ENCODE data around the gene AMACR. TPM values are rescaled to one million over a fixed set of nuclear protein-coding genes. Genes with fewer than 3 reads are reported as not detected.

Gene AMACR
- total and polyA plus RNA-seq, 2 of the 13 experiments (the other 11 are each of a cell fraction or from before 2014, with no cell fraction given): 8.9 to 19.7 TPM

- TF ChIP-seq ZBTB33 (CRISPR knock-in tag; IDR thresholded peaks at IDR 0.05) (no peak), HOXA3 (CRISPR knock-in tag; IDR thresholded peaks at IDR 0.05) (peak; percentile 74), PRPF4 (IDR thresholded peaks at IDR 0.05; ENCODE audit: low read depth, low read length, poor library complexity, severe bottlenecking) (no peak), MEIS2 (CRISPR knock-in tag; IDR thresholded peaks at IDR 0.05) (peak; percentile 38; the same call in 1 of the 2 replicates), RXRA (CRISPR knock-in tag; IDR thresholded peaks at IDR 0.05) (peak; percentile 81; the same call in 1 of the 2 replicates), ZNF33B (CRISPR knock-in tag; IDR thresholded peaks at IDR 0.05) (0 out of 2 replicates have a peak, but pooled peaks have one; percentile 69), HNF1A (IDR thresholded peaks at IDR 0.05; ENCODE audit: low read depth) (no peak), HNF1A (CRISPR knock-in tag; IDR thresholded peaks at IDR 0.05; ENCODE audit: borderline replicate concordance) (0 out of 2 replicates have a peak, but pooled peaks have one; percentile 20), MAX (IDR thresholded peaks at IDR 0.05) (peak; percentile 58), ZMYM4 (CRISPR knock-in tag; IDR thresholded peaks at IDR 0.05) (peak; percentile 91), ZNF326 (CRISPR knock-in tag; IDR thresholded peaks at IDR 0.05; ENCODE audit: borderline replicate concordance) (no peak), NFE2L1 (CRISPR knock-in tag; IDR thresholded peaks at IDR 0.05; ENCODE audit: borderline replicate concordance) (no peak), ZC3H4 (CRISPR knock-in tag; IDR thresholded peaks at IDR 0.05; ENCODE audit: borderline replicate concordance) (no peak), ZNF460 (CRISPR knock-in tag; IDR thresholded peaks at IDR 0.05; ENCODE audit: borderline replicate concordance) (peak; percentile 20; the same call in 1 of the 2 replicates), SIX4 (CRISPR knock-in tag; IDR thresholded peaks at IDR 0.05) (peak; percentile 37; the same call in 1 of the 2 replicates), RBFOX2 (IDR thresholded peaks at IDR 0.05; ENCODE audit: low read depth, low read length) (peak; percentile 99), ZBTB7A (CRISPR knock-in tag; IDR thresholded peaks at IDR 0.05) (no peak)
Measured at GRCh38 chr5:34007621-34008600, at the start of gene AMACR (continued).
